HepG2 (cell line): ENCODE data around the gene RRP8. TPM values are rescaled to one million over a fixed set of nuclear protein-coding genes. Genes with fewer than 3 reads are reported as not detected.

ENCODE experiments used
- AGO2 ChIP-seq: fragments of 200-400 bp; formaldehyde crosslinking; optimal IDR thresholded peaks from 2 replicates; pipeline ENCODE3; 2017; ENCODE audit warnings: mild to moderate bottlenecking, low read depth, low read length, moderate library complexity
- FIP1L1 ChIP-seq: fragments of 200-400 bp; formaldehyde crosslinking; IDR thresholded peaks from 2 replicates; pipeline ENCODE4 v1.6.1; 2018; ENCODE audit warnings: low read depth, mild to moderate bottlenecking, low read length, moderate library complexity, borderline replicate concordance; ENCODE audit not compliant: insufficient read depth
- FOXC1 ChIP-seq: sonication (generic); formaldehyde crosslinking; IDR thresholded peaks from 2 replicates; pipeline ENCODE4 v1.8.0; 2022; ENCODE audit warnings: mild to moderate bottlenecking, missing genetic modification reagents, borderline replicate concordance
- GATAD2A ChIP-seq: IDR thresholded peaks from 2 replicates; pipeline ENCODE4 v1.6.1; 2016
- KLF6 ChIP-seq: IDR thresholded peaks from 2 replicates; pipeline ENCODE4 v1.8.0; 2016; ENCODE audit warnings: missing biosample characterization, missing genetic modification reagents
- MED1 ChIP-seq: sonication (generic); formaldehyde crosslinking; IDR thresholded peaks from 2 replicates; pipeline ENCODE4 v1.4.0; 2020; ENCODE audit warnings: missing genetic modification reagents
- NFKB2 ChIP-seq: sonication (generic); formaldehyde crosslinking; IDR thresholded peaks from 2 replicates; pipeline ENCODE4 v1.4.0; 2020; ENCODE audit warnings: missing genetic modification reagents, borderline replicate concordance
- RFX5 ChIP-seq: IDR thresholded peaks from 2 replicates; pipeline ENCODE4 v1.6.1; 2011; ENCODE audit warnings: low read depth, low read length, improper control_type of control experiment
- RXRB ChIP-seq: IDR thresholded peaks from 2 replicates; pipeline ENCODE4 v1.6.1; 2016; ENCODE audit warnings: borderline replicate concordance, missing genetic modification reagents, missing compliant biosample characterization
- ZNF317 ChIP-seq: sonication (generic); formaldehyde crosslinking; IDR thresholded peaks from 2 replicates; pipeline ENCODE4 v1.5.0; 2020; ENCODE audit warnings: mild to moderate bottlenecking, missing genetic modification reagents
- ZNF550 ChIP-seq: sonication (generic); formaldehyde crosslinking; IDR thresholded peaks from 2 replicates; pipeline ENCODE4 v1.4.0; 2020; ENCODE audit warnings: mild to moderate bottlenecking, missing genetic modification reagents, borderline replicate concordance
- polyA plus RNA-seq, 8 experiments: library from polyadenylated mRNA; depleted of rRNA in 3 of 8; stranded (reverse) in 7 of 8; unstranded in 1 of 8; fragments of >200 nt; fragmentation: Illumina TruSeq in 4 of 8; extraction: Trizol in 4 of 8; gene quantifications; 2 replicates each; pipeline versions ENCODE4 v1.2.1 to v1.2.3, GENCODE V29; 2011 to 2016; ENCODE audit warnings: low read depth in 4 of 8, missing spikeins in 1 of 8, mixed read lengths in 1 of 8; ENCODE audit not compliant: insufficient read depth in 1 of 8
- total RNA-seq, 5 experiments: library from RNA; depleted of rRNA; stranded (reverse); fragments of >200 nt; fragmentation: Illumina TruSeq; extraction: Trizol; gene quantifications; 2 replicates each; pipeline ENCODE4 v1.2.3, GENCODE V29; 2016; ENCODE audit warnings: low read depth in 1 of 5
- TF ChIP-seq, protein P1 (sequence below): sonication (generic); formaldehyde crosslinking; IDR thresholded peaks from 2 replicates; pipeline ENCODE4 v1.4.0; 2020; ENCODE audit warnings: missing genetic modification reagents, borderline replicate concordance
- TF ChIP-seq, protein P2 (sequence below): IDR thresholded peaks from 2 replicates; pipeline ENCODE4 v1.6.1; 2012; ENCODE audit warnings: low read depth, low read length, improper control_type of control experiment
- TF ChIP-seq, protein P3 (sequence below): sonication (generic); formaldehyde crosslinking; IDR thresholded peaks from 2 replicates; pipeline ENCODE4 v1.5.1; 2020; ENCODE audit warnings: mild to moderate bottlenecking, missing genetic modification reagents
- TF ChIP-seq, protein P4 (sequence below): sonication (generic); formaldehyde crosslinking; IDR thresholded peaks from 2 replicates; pipeline ENCODE4 v1.9.0; 2022; ENCODE audit warnings: low read depth, missing genetic modification reagents

Gene RRP8
- total and polyA plus RNA-seq, 2 of the 13 experiments (the other 11 are each of a cell fraction or from before 2014, with no cell fraction given), result 7.2 to 21.6 TPM

DNA sequence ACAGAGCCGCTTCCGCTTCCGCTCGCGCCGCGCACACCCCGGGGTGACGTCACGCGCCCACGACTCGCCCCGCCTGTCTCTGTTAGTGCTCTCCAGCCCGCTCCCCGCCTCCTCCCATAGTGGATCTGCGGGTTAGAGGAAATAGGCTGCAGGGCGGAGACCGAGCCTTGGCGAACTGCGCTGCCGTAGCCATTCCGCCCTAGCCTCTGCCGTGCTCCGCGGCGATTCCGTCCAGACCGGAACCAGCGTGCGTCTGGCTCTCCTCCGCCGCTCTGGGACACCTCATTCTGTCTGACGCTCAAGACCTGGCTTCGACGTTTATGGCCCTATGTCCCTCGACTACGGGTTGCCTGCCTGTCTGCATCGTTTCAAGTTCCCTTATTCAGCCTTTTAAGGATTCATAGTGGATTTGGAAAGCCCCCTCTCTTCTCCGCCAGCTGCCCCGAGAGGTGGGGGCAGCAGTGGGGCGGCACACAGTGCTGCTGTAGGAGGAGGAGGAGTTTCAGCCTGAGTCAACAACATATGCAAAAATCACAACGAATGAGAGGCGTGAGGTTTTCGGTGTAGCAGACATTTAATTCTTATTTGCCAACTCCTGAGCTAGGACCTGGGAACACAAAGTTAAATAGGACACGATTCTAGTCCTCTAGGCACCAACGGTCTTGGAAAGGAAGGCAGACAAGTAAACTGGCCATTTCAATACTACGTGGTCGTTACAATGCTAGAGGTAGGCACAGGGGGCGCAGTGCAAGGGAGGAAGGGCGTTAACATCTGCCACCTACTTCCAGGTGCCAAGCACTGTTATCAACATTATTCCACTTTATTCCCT, 9.0 kb upstream of the RRP8 start, which contains the start of gene TAF10 (continued):
- TF ChIP-seq, protein P1, sequence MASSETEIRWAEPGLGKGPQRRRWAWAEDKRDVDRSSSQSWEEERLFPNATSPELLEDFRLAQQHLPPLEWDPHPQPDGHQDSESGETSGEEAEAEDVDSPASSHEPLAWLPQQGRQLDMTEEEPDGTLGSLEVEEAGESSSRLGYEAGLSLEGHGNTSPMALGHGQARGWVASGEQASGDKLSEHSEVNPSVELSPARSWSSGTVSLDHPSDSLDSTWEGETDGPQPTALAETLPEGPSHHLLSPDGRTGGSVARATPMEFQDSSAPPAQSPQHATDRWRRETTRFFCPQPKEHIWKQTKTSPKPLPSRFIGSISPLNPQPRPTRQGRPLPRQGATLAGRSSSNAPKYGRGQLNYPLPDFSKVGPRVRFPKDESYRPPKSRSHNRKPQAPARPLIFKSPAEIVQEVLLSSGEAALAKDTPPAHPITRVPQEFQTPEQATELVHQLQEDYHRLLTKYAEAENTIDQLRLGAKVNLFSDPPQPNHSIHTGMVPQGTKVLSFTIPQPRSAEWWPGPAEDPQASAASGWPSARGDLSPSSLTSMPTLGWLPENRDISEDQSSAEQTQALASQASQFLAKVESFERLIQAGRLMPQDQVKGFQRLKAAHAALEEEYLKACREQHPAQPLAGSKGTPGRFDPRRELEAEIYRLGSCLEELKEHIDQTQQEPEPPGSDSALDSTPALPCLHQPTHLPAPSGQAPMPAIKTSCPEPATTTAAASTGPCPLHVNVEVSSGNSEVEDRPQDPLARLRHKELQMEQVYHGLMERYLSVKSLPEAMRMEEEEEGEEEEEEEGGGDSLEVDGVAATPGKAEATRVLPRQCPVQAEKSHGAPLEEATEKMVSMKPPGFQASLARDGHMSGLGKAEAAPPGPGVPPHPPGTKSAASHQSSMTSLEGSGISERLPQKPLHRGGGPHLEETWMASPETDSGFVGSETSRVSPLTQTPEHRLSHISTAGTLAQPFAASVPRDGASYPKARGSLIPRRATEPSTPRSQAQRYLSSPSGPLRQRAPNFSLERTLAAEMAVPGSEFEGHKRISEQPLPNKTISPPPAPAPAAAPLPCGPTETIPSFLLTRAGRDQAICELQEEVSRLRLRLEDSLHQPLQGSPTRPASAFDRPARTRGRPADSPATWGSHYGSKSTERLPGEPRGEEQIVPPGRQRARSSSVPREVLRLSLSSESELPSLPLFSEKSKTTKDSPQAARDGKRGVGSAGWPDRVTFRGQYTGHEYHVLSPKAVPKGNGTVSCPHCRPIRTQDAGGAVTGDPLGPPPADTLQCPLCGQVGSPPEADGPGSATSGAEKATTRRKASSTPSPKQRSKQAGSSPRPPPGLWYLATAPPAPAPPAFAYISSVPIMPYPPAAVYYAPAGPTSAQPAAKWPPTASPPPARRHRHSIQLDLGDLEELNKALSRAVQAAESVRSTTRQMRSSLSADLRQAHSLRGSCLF (CRISPR knock-in tag), result no peak
- 0 out of 2 replicates have a peak, but pooled peaks have one; percentile 49 for TF ChIP-seq KLF6 (CRISPR knock-in tag)
- peak; percentile 54 for TF ChIP-seq GATAD2A (CRISPR knock-in tag)
- TF ChIP-seq, protein P2, sequence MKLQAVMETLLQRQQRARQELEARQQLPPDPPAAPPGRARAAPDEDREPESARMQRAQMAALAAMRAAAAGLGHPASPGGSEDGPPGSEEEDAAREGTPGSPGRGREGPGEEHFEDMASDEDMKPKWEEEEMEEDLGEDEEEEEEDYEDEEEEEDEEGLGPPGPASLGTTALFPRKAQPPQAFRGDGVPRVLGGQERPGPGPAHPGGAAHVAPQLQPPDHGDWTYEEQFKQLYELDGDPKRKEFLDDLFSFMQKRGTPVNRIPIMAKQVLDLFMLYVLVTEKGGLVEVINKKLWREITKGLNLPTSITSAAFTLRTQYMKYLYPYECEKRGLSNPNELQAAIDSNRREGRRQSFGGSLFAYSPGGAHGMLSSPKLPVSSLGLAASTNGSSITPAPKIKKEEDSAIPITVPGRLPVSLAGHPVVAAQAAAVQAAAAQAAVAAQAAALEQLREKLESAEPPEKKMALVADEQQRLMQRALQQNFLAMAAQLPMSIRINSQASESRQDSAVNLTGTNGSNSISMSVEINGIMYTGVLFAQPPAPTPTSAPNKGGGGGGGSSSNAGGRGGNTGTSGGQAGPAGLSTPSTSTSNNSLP, result no peak
- TF ChIP-seq MED1, result peak; percentile 73
- TF ChIP-seq, protein P3, sequence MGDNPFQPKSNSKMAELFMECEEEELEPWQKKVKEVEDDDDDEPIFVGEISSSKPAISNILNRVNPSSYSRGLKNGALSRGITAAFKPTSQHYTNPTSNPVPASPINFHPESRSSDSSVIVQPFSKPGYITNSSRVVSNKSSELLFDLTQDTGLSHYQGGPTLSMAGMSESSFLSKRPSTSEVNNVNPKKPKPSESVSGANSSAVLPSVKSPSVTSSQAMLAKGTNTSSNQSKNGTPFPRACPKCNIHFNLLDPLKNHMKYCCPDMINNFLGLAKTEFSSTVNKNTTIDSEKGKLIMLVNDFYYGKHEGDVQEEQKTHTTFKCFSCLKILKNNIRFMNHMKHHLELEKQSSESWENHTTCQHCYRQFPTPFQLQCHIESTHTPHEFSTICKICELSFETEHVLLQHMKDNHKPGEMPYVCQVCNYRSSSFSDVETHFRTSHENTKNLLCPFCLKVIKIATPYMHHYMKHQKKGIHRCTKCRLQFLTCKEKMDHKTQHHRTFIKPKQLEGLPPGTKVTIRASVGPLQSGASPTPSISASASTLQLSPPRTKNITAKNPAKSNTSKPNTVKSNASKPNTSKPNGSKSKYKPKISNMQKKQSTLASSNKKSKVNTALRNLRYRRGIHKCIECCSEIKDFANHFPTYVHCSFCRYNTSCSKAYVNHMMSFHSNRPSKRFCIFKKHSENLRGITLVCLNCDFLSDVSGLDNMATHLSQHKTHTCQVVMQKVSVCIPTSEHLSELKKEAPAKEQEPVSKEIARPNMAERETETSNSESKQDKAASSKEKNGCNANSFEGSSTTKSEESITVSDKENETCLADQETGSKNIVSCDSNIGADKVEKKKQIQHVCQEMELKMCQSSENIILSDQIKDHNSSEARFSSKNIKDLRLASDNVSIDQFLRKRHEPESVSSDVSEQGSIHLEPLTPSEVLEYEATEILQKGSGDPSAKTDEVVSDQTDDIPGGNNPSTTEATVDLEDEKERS (CRISPR knock-in tag), result peak; percentile 82; the same call in 1 of the 2 replicates
- peak; percentile 88 for TF ChIP-seq AGO2
- TF ChIP-seq RFX5, result peak; percentile 69; the same call in 1 of the 2 replicates
- TF ChIP-seq ZNF550 (CRISPR knock-in tag), result no peak
- peak; percentile 79; the same call in 1 of the 2 replicates for TF ChIP-seq ZNF317 (CRISPR knock-in tag)
- TF ChIP-seq FIP1L1, result no peak
- peak; percentile 76; the same call in 1 of the 2 replicates for TF ChIP-seq FOXC1 (CRISPR knock-in tag)
- TF ChIP-seq, protein P4, sequence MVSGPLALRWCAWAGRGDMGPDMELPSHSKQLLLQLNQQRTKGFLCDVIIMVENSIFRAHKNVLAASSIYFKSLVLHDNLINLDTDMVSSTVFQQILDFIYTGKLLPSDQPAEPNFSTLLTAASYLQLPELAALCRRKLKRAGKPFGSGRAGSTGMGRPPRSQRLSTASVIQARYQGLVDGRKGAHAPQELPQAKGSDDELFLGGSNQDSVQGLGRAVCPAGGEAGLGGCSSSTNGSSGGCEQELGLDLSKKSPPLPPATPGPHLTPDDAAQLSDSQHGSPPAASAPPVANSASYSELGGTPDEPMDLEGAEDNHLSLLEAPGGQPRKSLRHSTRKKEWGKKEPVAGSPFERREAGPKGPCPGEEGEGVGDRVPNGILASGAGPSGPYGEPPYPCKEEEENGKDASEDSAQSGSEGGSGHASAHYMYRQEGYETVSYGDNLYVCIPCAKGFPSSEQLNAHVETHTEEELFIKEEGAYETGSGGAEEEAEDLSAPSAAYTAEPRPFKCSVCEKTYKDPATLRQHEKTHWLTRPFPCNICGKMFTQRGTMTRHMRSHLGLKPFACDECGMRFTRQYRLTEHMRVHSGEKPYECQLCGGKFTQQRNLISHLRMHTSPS (CRISPR knock-in tag), result peak; percentile 43; the same call in 1 of the 2 replicates
- TF ChIP-seq NFKB2 (CRISPR knock-in tag), result peak; percentile 50; the same call in 1 of the 2 replicates
- peak; percentile 51; the same call in 1 of the 2 replicates for TF ChIP-seq RXRB (CRISPR knock-in tag)
